ENCODE measurements around the gene ALK.

Gene ALK

GRCh38 chr2:29449499-29449898 lies 471.9 kb downstream of the ALK start:
- TF ChIP-seq MYC (IDR thresholded peaks at IDR 0.05; ENCODE audit: low read depth, low read length) = no peak
- TF ChIP-seq MAX (IDR thresholded peaks at IDR 0.05; ENCODE audit: low read depth, low read length) = no peak
- no peak for TF ChIP-seq CTCF (IDR thresholded peaks at IDR 0.05; ENCODE audit: low read depth, low read length)
- no peak for TF ChIP-seq POLR2A (IDR thresholded peaks at IDR 0.05; ENCODE audit: extremely low read depth, insufficient read length)
- no peak for DNase-seq (ENCODE audit: low read depth)

GRCh38 chr2:29448096-29448688 lies 473.2 kb downstream of the ALK start:
- no peak overlapping the region for H3K4me3 ChIP-seq (ENCODE audit: low read depth, low read length)
- DNase-seq (ENCODE audit: low read depth) = no peak
- TF ChIP-seq MYC (IDR thresholded peaks at IDR 0.05; ENCODE audit: low read depth, low read length) (no peak), CTCF (IDR thresholded peaks at IDR 0.05; ENCODE audit: low read depth, low read length) (no peak), POLR2A (IDR thresholded peaks at IDR 0.05; ENCODE audit: extremely low read depth, insufficient read length) (no peak)

More at GRCh38 chr2:29449499-29449898, 471.9 kb downstream of the ALK start:
- no peak overlapping the region for H3K4me3 ChIP-seq (ENCODE audit: low read depth, low read length)

- no peak for TF ChIP-seq MYC (IDR thresholded peaks at IDR 0.05; ENCODE audit: low read depth, low read length)
- no peak for TF ChIP-seq POLR2A (IDR thresholded peaks at IDR 0.05; ENCODE audit: extremely low read depth, insufficient read length)
- no peak for TF ChIP-seq CTCF (IDR thresholded peaks at IDR 0.05; ENCODE audit: low read depth, low read length)
- TF ChIP-seq MAX (IDR thresholded peaks at IDR 0.05; ENCODE audit: low read depth, low read length) = no peak
- no peak for DNase-seq (ENCODE audit: low read depth)
- no peak overlapping the region for H3K4me3 ChIP-seq (ENCODE audit: low read depth, low read length)
Observed at GRCh38 chr2:29447513-29447912, 473.9 kb downstream of the ALK start.

GRCh38 chr2:29446847-29447246 lies 474.5 kb downstream of the ALK start:
- TF ChIP-seq MYC (IDR thresholded peaks at IDR 0.05; ENCODE audit: low read depth, low read length) = no peak
- no peak for TF ChIP-seq POLR2A (IDR thresholded peaks at IDR 0.05; ENCODE audit: extremely low read depth, insufficient read length)
- no peak overlapping the region for H3K4me3 ChIP-seq (ENCODE audit: low read depth, low read length)
- no peak for DNase-seq (ENCODE audit: low read depth)

GRCh38 chr2:29444150-29444549 lies 477.2 kb downstream of the ALK start:
- TF ChIP-seq MAX (IDR thresholded peaks at IDR 0.05; ENCODE audit: low read depth, low read length) = no peak
- no peak overlapping the region for H3K4me3 ChIP-seq (ENCODE audit: low read depth, low read length)
- no peak for DNase-seq (ENCODE audit: low read depth)

- TF ChIP-seq POLR2A (IDR thresholded peaks at IDR 0.05; ENCODE audit: extremely low read depth, insufficient read length) (no peak), CTCF (IDR thresholded peaks at IDR 0.05; ENCODE audit: low read depth, low read length) (no peak), MAX (IDR thresholded peaks at IDR 0.05; ENCODE audit: low read depth, low read length) (no peak), MYC (IDR thresholded peaks at IDR 0.05; ENCODE audit: low read depth, low read length) (no peak)
- no peak for DNase-seq (ENCODE audit: low read depth)
- no peak overlapping the region for H3K4me3 ChIP-seq (ENCODE audit: low read depth, low read length)
Observed at GRCh38 chr2:29443627-29444026, 477.8 kb downstream of the ALK start.

- TF ChIP-seq MYC (IDR thresholded peaks at IDR 0.05; ENCODE audit: low read depth, low read length) (no peak), CTCF (IDR thresholded peaks at IDR 0.05; ENCODE audit: low read depth, low read length) (no peak), POLR2A (IDR thresholded peaks at IDR 0.05; ENCODE audit: extremely low read depth, insufficient read length) (no peak), MAX (IDR thresholded peaks at IDR 0.05; ENCODE audit: low read depth, low read length) (no peak)
- no peak for DNase-seq (ENCODE audit: low read depth)
- H3K4me3 ChIP-seq (ENCODE audit: low read depth, low read length) = no peak overlapping the region
Observed at GRCh38 chr2:29443151-29443550, 478.2 kb downstream of the ALK start.

All from NB4 (cell line).